HepG2 (cell line): ENCODE results near the gene MCC. TPM values are rescaled to one million over a fixed set of nuclear protein-coding genes. Genes with fewer than 3 reads are reported as not detected.

Source experiments
- ATAC-seq: fragments of 200-7000 bp; cut with Tn5 transposase; 3 replicates; pipeline ENCODE4 v1.9.1; 2020; ENCODE audit warnings: mild to moderate bottlenecking, moderate library complexity
- BruUV-seq: library from RNA; stranded (reverse); fragments of 400-500 nt; replicated peaks from 2 replicates; lab custom pipeline; 2021; lab: Mats Ljungman, UMichigan
- CTCF ChIA-PET: fragments of 300-600 bp; formaldehyde crosslinking; extraction: SDS; loops from one replicate; lab custom pipeline; 2021; ENCODE audit warnings: low total read pairs, inconsistent platforms, low intra/inter-chr PET ratio; lab: Yijun Ruan, JAX
- POLR2A ChIA-PET: fragments of 350-600 bp; sonication (Branson Sonifier 250); formaldehyde crosslinking; loops from one replicate; lab custom pipeline; 2020; ENCODE audit warnings: antibody characterized with exemption, inconsistent platforms; lab: Yijun Ruan, JAX
- DNase-seq: peaks from one replicate; pipeline ENCODE4 v3.0.0-alpha.2; 2015; ENCODE audit warnings: low spot score
- FAIRE-seq: peaks from 3 replicates; lab custom pipeline; 2011; peaks lifted over from hg19 to GRCh38; lab: Jason Lieb, UNC
- H2AFZ ChIP-seq: one replicate; pipeline ENCODE4 v1.6.1; 2011; ENCODE audit warnings: low read length, inconsistent platforms
- H3K27ac ChIP-seq: fragments of 300-600 bp; 3 replicates; pipeline ENCODE4 v1.8.0; 2011; ENCODE audit warnings: mixed run types, mild to moderate bottlenecking, mixed read lengths, low read length, inconsistent platforms; ENCODE audit not compliant: insufficient read depth; ENCODE audit errors: extremely low read length
- H3K27me3 ChIP-seq, 2 experiments: fragments of 200-600 bp in 1 of 2; 2 replicates in 1 of 2; 3 replicates in 1 of 2; pipeline versions ENCODE4 v1.6.0 to v1.8.0; 2011; ENCODE audit warnings: low read length in 2 of 2, mild to moderate bottlenecking in 2 of 2, moderate library complexity in 2 of 2, inconsistent platforms in 1 of 2; ENCODE audit not compliant: insufficient read depth in 2 of 2, control insufficient read depth in 1 of 2
- H3K36me3 ChIP-seq, 2 experiments: fragments of 200-600 bp in 1 of 2; replicated peaks in 1 of 2; 2 replicates in 1 of 2; 3 replicates in 1 of 2; pipeline versions ENCODE4 v1.5.1 to v1.8.0; 2011; ENCODE audit warnings: low read length in 2 of 2, inconsistent platforms in 1 of 2; ENCODE audit not compliant: insufficient read depth in 2 of 2, control insufficient read depth in 1 of 2
- H3K4me1 ChIP-seq: 2 replicates; pipeline ENCODE4 v1.5.1; 2012; ENCODE audit warnings: low read length, inconsistent platforms; ENCODE audit not compliant: insufficient read depth
- H3K4me2 ChIP-seq: 2 replicates; pipeline ENCODE4 v1.6.0; 2011; ENCODE audit warnings: low read depth, low read length, inconsistent platforms
- H3K4me3 ChIP-seq, 3 experiments: fragments of 200-600 bp in 1 of 3; sonication (generic), shearing (Covaris generic) in 1 of 3; replicated peaks in 1 of 3; 2 replicates each; pipeline ENCODE4 v1.5.1; 2011 to 2016; ENCODE audit warnings: low read length in 3 of 3, inconsistent platforms in 2 of 3, low read depth in 2 of 3, mild to moderate bottlenecking in 2 of 3, control low read depth in 1 of 3, mixed read lengths in 1 of 3; ENCODE audit not compliant: insufficient read depth in 1 of 3
- H3K79me2 ChIP-seq: one replicate; pipeline ENCODE4 v1.6.1; 2011; ENCODE audit warnings: low read length, inconsistent platforms; ENCODE audit not compliant: insufficient read depth
- H3K9ac ChIP-seq: 2 replicates; pipeline ENCODE4 v1.6.0; 2011; ENCODE audit warnings: mild to moderate bottlenecking, low read depth, low read length, inconsistent platforms; ENCODE audit not compliant: insufficient read depth
- H3K9me3 ChIP-seq: 2 replicates; pipeline ENCODE4 v1.5.1; 2012; ENCODE audit warnings: mild to moderate bottlenecking, low read length
- H4K20me1 ChIP-seq: 2 replicates; pipeline ENCODE4 v1.6.0; 2011; ENCODE audit warnings: inconsistent platforms, mild to moderate bottlenecking, low read length, moderate library complexity; ENCODE audit not compliant: insufficient read depth
- HDAC6 ChIP-seq: fragments of 200-600 bp; sonication (generic); IDR thresholded peaks from 2 replicates; pipeline ENCODE4 v1.7.0; 2017; ENCODE audit warnings: mild to moderate bottlenecking, antibody characterized with exemption, low read length, low read depth
- SAP130 ChIP-seq: IDR thresholded peaks from 2 replicates; pipeline ENCODE4 v1.6.1; 2016; ENCODE audit warnings: low read depth
- ZC3H13 ChIP-seq: sonication (generic); formaldehyde crosslinking; IDR thresholded peaks from 2 replicates; pipeline ENCODE4 v1.8.1; 2023; ENCODE audit warnings: mild to moderate bottlenecking, missing genetic modification reagents, moderate library complexity
- ZFP36L1 ChIP-seq: sonication (generic); formaldehyde crosslinking; IDR thresholded peaks from 2 replicates; pipeline ENCODE4 v1.8.0; 2022; ENCODE audit warnings: mild to moderate bottlenecking, missing genetic modification reagents, moderate library complexity
- ZNF143 ChIP-seq: sonication (generic); formaldehyde crosslinking; IDR thresholded peaks from 2 replicates; pipeline ENCODE4 v1.4.0; 2020; ENCODE audit warnings: missing genetic modification reagents
- WGBS: methylation state at CpG from one replicate; pipeline ENCODE4 v1.1.6; 2017; ENCODE audit warnings: low lambda C conversion rate; 5-methylcytosine and 5-hydroxymethylcytosine counted together
- in situ Hi-C: cut with HindIII; loops from 2 replicates; pipeline ENCODE4 v1.10.0; 2017; ENCODE audit warnings: low pct_unique_long_range_greater_than_20kb; ENCODE audit not compliant: extremely low pct_ligation_motif_present
- intact Hi-C: fragments of 100-400 bp; cut with micrococcal nuclease; formaldehyde crosslinking; loops from one replicate; pipeline ENCODE4 v1.10.0; 2022; ENCODE audit not compliant: unreplicated experiment
- polyA plus RNA-seq, 8 experiments: library from polyadenylated mRNA; depleted of rRNA in 3 of 8; stranded (reverse) in 7 of 8; unstranded in 1 of 8; fragments of >200 nt; fragmentation: Illumina TruSeq in 4 of 8; extraction: Trizol in 4 of 8; gene quantifications; 2 replicates each; pipeline versions ENCODE4 v1.2.1 to v1.2.3, GENCODE V29; 2011 to 2016; ENCODE audit warnings: low read depth in 4 of 8, missing spikeins in 1 of 8, mixed read lengths in 1 of 8; ENCODE audit not compliant: insufficient read depth in 1 of 8
- total RNA-seq, 5 experiments: library from RNA; depleted of rRNA; stranded (reverse); fragments of >200 nt; fragmentation: Illumina TruSeq; extraction: Trizol; gene quantifications; 2 replicates each; pipeline ENCODE4 v1.2.3, GENCODE V29; 2016; ENCODE audit warnings: low read depth in 1 of 5
- TF ChIP-seq, protein P1 (sequence below): sonication (generic); formaldehyde crosslinking; IDR thresholded peaks from 2 replicates; pipeline ENCODE4 v1.5.0; 2020; ENCODE audit warnings: mild to moderate bottlenecking, missing genetic modification reagents, borderline replicate concordance

Gene MCC
- total and polyA plus RNA-seq, 2 of the 13 experiments (the other 11 are each of a cell fraction or from before 2014, with no cell fraction given): 0.55 to 2.4 TPM

DNA sequence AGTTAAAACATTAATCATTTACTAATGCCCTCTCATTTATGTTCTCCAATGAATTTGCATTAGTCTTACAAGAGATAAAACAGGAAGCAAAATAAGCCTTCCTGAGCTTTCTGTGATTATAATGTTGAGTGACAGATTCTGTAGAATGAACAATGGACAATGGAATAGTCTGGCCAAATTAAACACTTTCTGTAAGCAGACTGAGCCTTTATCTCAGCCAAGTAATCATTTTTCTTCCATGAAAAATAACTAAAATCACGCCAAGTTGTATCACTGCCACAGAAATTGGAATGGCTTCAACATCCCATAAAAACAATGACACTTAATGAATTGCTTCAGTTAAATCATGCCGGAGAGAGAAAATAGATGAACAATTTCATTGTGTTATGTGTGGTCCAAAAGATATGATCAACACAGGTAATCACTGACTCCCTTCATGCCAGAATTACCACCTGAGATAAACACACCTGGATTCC, 116.5 kb downstream of the MCC start:
- BruUV-seq: no TSS peak
- ChIA-PET POLR2A (no interaction called here), CTCF (no interaction called here)
- Histone ChIP-seq H3K4me3 (no peak overlapping the region), H3K79me2 (no peaks in the 10 kb centered on the region), H3K4me2 (no peak overlapping the region), H3K27me3 (no peaks in the 10 kb centered on the region; a peak in 1 of 5 replicates), H3K9me3 (no peaks in the 10 kb centered on the region), H3K4me1 (no peaks in the 10 kb centered on the region), H4K20me1 (no peaks in the 10 kb centered on the region), H3K27ac (no peak overlapping the region), H3K9ac (no peak overlapping the region), H2AFZ (no peak overlapping the region), H3K36me3 (no peaks in the 10 kb centered on the region)
- in situ Hi-C loops (loop anchor here (10.0 kb wide), 1 partner anchor 233 kb away; no protein-coding TSS in a partner anchor), intact Hi-C loops (no loop called here)
- TF ChIP-seq ZFP36L1 (no peak), ZC3H13 (no peak)
- 22% methylated on average over 2 of the region's 2 CpGs for whole genome bisulfite sequencing
- ATAC-seq (no peak), DNase-seq (no peak), FAIRE-seq (no peak)

GRCh38 chr5:113367586-113367985, 120.7 kb downstream of the MCC start:
- Histone ChIP-seq H3K27ac (no peak overlapping the region), H2AFZ (no peak overlapping the region), H3K9me3 (peaks cover 15% of the 10 kb centered on the region), H3K4me2 (no peak overlapping the region), H3K9ac (no peak overlapping the region), H3K4me3 (no peak overlapping the region), H3K36me3 (no peaks in the 10 kb centered on the region), H3K79me2 (no peaks in the 10 kb centered on the region), H4K20me1 (no peaks in the 10 kb centered on the region), H3K27me3 (no peaks in the 10 kb centered on the region; a peak in 1 of 5 replicates)
- CTCF ChIA-PET: no interaction called here
- BruUV-seq: no TSS peak
- in situ Hi-C loops: no loop called here
- intact Hi-C loops: no loop called here
- 0% methylated on average over 1 of the region's 1 CpG for WGBS
- ATAC-seq: no peak
- DNase-seq: no peak
- POLR2A ChIA-PET: no interaction called here
- no peak for FAIRE-seq
- TF ChIP-seq SAP130 (CRISPR knock-in tag) (no peak), ZNF143 (CRISPR knock-in tag) (no peak), HDAC6 (no peak)
- TF ChIP-seq, protein P1, sequence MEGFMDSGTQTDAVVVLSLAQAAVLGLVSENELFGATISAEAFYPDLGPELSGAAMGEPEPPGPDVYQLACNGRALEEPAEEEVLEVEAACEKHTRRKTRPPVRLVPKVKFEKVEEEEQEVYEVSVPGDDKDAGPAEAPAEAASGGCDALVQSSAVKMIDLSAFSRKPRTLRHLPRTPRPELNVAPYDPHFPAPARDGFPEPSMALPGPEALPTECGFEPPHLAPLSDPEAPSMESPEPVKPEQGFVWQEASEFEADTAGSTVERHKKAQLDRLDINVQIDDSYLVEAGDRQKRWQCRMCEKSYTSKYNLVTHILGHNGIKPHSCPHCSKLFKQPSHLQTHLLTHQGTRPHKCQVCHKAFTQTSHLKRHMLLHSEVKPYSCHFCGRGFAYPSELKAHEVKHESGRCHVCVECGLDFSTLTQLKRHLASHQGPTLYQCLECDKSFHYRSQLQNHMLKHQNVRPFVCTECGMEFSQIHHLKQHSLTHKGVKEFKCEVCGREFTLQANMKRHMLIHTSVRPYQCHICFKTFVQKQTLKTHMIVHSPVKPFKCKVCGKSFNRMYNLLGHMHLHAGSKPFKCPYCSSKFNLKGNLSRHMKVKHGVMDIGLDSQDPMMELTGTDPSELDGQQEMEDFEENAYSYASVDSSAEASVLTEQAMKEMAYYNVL (CRISPR knock-in tag): no peak
- TF ChIP-seq, all 625 proteins: peak for 0
- no peaks in the 10 kb centered on the region for H3K4me1 ChIP-seq
